ENCODE data around the gene IL1R2.

IL1R2 gene

GRCh38 chr2:102012061-102012614 lies 20.4 kb downstream of the IL1R2 start:
- H3K4me3 ChIP-seq (ENCODE audit: low read length), result no peak overlapping the region
- no peaks in the 10 kb centered on the region for H3K36me3 ChIP-seq (ENCODE audit: control insufficient read depth, low read length)
- H3K79me2 ChIP-seq (ENCODE audit: control insufficient read depth, low read length), result no peaks in the 10 kb centered on the region
- no peaks in the 10 kb centered on the region for H4K20me1 ChIP-seq (ENCODE audit: control insufficient read depth, insufficient read depth, low read depth, low read length)
- H3K4me1 ChIP-seq (ENCODE audit: control insufficient read depth, low read length), result no peaks in the 10 kb centered on the region
- H3K4me2 ChIP-seq (ENCODE audit: low read length), result no peak overlapping the region
- no peaks in the 10 kb centered on the region for H3K27me3 ChIP-seq (ENCODE audit: control insufficient read depth, low read length)
- no peaks in the 10 kb centered on the region for H3F3A ChIP-seq (ENCODE audit: control insufficient read depth, insufficient read depth)
- H3K9me3 ChIP-seq (ENCODE audit: control insufficient read depth, insufficient read depth, low read length), result no peaks in the 10 kb centered on the region
- TF ChIP-seq CTCF (IDR thresholded peaks at IDR 0.05; ENCODE audit: low read depth, low read length, poor library complexity, severe bottlenecking) (no peak), EZH2phosphoT487 (IDR thresholded peaks at IDR 0.05; ENCODE audit: borderline replicate concordance, low read length) (no peak)
- no peak overlapping the region for H3K27ac ChIP-seq (ENCODE audit: low read depth, low read length)
- H3K9me2 ChIP-seq (replicated peaks; ENCODE audit: control insufficient read depth, low read length), result no peaks in the 10 kb centered on the region

GRCh38 chr2:102013206-102014040 lies 21.7 kb downstream of the IL1R2 start:
- Histone ChIP-seq H3K27ac (ENCODE audit: low read depth, low read length) (no peak overlapping the region), H3K27me3 (ENCODE audit: control insufficient read depth, low read length) (no peaks in the 10 kb centered on the region), H3K79me2 (ENCODE audit: control insufficient read depth, low read length) (no peaks in the 10 kb centered on the region), H3K9me3 (ENCODE audit: control insufficient read depth, insufficient read depth, low read length) (no peaks in the 10 kb centered on the region), H3K9me2 (replicated peaks; ENCODE audit: control insufficient read depth, low read length) (no peaks in the 10 kb centered on the region), H3K36me3 (ENCODE audit: control insufficient read depth, low read length) (no peaks in the 10 kb centered on the region), H3K4me1 (ENCODE audit: control insufficient read depth, low read length) (no peaks in the 10 kb centered on the region), H3F3A (ENCODE audit: control insufficient read depth, insufficient read depth) (no peaks in the 10 kb centered on the region), H4K20me1 (ENCODE audit: control insufficient read depth, insufficient read depth, low read depth, low read length) (no peaks in the 10 kb centered on the region), H3K4me2 (ENCODE audit: low read length) (no peak overlapping the region), H3K4me3 (ENCODE audit: low read length) (no peak overlapping the region)
- no peak for TF ChIP-seq CTCF (IDR thresholded peaks at IDR 0.05; ENCODE audit: low read depth, low read length, poor library complexity, severe bottlenecking)
- TF ChIP-seq EZH2phosphoT487 (IDR thresholded peaks at IDR 0.05; ENCODE audit: borderline replicate concordance, low read length), result no peak

- H3F3A ChIP-seq (ENCODE audit: control insufficient read depth, insufficient read depth), result no peaks in the 10 kb centered on the region
- H3K36me3 ChIP-seq (ENCODE audit: control insufficient read depth, low read length), result no peaks in the 10 kb centered on the region
- H3K9me3 ChIP-seq (ENCODE audit: control insufficient read depth, insufficient read depth, low read length), result no peaks in the 10 kb centered on the region
- TF ChIP-seq CTCF (IDR thresholded peaks at IDR 0.05; ENCODE audit: low read depth, low read length, poor library complexity, severe bottlenecking), result no peak
- TF ChIP-seq EZH2phosphoT487 (IDR thresholded peaks at IDR 0.05; ENCODE audit: borderline replicate concordance, low read length), result no peak
- H3K27ac ChIP-seq (ENCODE audit: low read depth, low read length), result no peak overlapping the region
- H3K79me2 ChIP-seq (ENCODE audit: control insufficient read depth, low read length), result no peaks in the 10 kb centered on the region
- no peak overlapping the region for H3K4me3 ChIP-seq (ENCODE audit: low read length)
- no peaks in the 10 kb centered on the region for H3K27me3 ChIP-seq (ENCODE audit: control insufficient read depth, low read length)
- no peaks in the 10 kb centered on the region for H3K4me1 ChIP-seq (ENCODE audit: control insufficient read depth, low read length)
- H3K4me2 ChIP-seq (ENCODE audit: low read length), result no peak overlapping the region
- no peaks in the 10 kb centered on the region for H3K9me2 ChIP-seq (replicated peaks; ENCODE audit: control insufficient read depth, low read length)
- no peaks in the 10 kb centered on the region for H4K20me1 ChIP-seq (ENCODE audit: control insufficient read depth, insufficient read depth, low read depth, low read length)
Measured at GRCh38 chr2:102014041-102014345, 22.2 kb downstream of the IL1R2 start.
